Stimulated activated CD8-positive, alpha-beta memory T cell treated with anti-CD3 and anti-CD28 coated beads, Interleukin-2, amount 100 ng/mL, for 48 hours (primary cell): Measurements from ENCODE around the gene PRR36.
A peak's percentile ranks its signal among the peaks of the same experiment; 100 is the strongest.
"Not testable (repeated sequence)": the region's sequence is repeated elsewhere in the genome, so short reads cannot be mapped to it uniquely, and the experiment has no call there.

Experiments used
- DNase-seq, 2 donors: peaks; one replicate each; pipeline ENCODE4 v3.0.0-alpha.2; 2020; ENCODE audit warnings: low read depth in 2 of 2

The PRR36 gene

GRCh38 chr19:7899751-7900378 is 25.7 kb upstream of the PRR36 start:
- DNase-seq: no peak

GRCh38 chr19:7898967-7899366 is 24.8 kb upstream of the PRR36 start:
- DNase-seq: no peak

- DNase-seq: no peak
These were observed 23.1 kb upstream of the PRR36 start for GRCh38 chr19:7897292-7897691.

GRCh38 chr19:7895565-7895964 is 21.4 kb upstream of the PRR36 start:
- no peak for DNase-seq

- DNase-seq: no peak
These were observed 20.6 kb upstream of the PRR36 start for GRCh38 chr19:7894612-7895309.

GRCh38 chr19:7893362-7894101 is 19.3 kb upstream of the PRR36 start:
- DNase-seq: not testable (repeated sequence)

- DNase-seq: no peak
These were observed 14.6 kb upstream of the PRR36 start for GRCh38 chr19:7888826-7889217.

- peak in 1 of 2 donors; percentile 50 for DNase-seq
These were observed 14.1 kb upstream of the PRR36 start, which contains the start of gene LRRC8E for GRCh38 chr19:7888145-7888825. Gene LRRC8E (plus strand): TSS chr19:7888510. CDS start chr19:7895604, 7,094 bp downstream.

GRCh38 chr19:7887408-7888144 is 13.4 kb upstream of the PRR36 start:
- no peak for DNase-seq

GRCh38 chr19:7885818-7886217 is 11.6 kb upstream of the PRR36 start:
- no peak for DNase-seq

GRCh38 chr19:7883796-7884570 is 9.8 kb upstream of the PRR36 start:
- DNase-seq: no peak

GRCh38 chr19:7883105-7883504 is 8.9 kb upstream of the PRR36 start:
- DNase-seq: no peak

- no peak for DNase-seq
These were observed 7.7 kb upstream of the PRR36 start for GRCh38 chr19:7881910-7882309.

- DNase-seq: no peak
These were observed 5.6 kb upstream of the PRR36 start for GRCh38 chr19:7879836-7880235.

- no peak for DNase-seq
These were observed 5.1 kb upstream of the PRR36 start for GRCh38 chr19:7879111-7879807.

GRCh38 chr19:7877249-7877836 is 3.2 kb upstream of the PRR36 start:
- no peak for DNase-seq

GRCh38 chr19:7874897-7875273 is 695 bp upstream of the PRR36 start:
- DNase-seq: no peak

GRCh38 chr19:7873304-7874075 is 700 bp downstream of the PRR36 start:
- no peak for DNase-seq
